CD4-positive, CD25-positive, alpha-beta regulatory T cell (primary cell): Measurements from ENCODE around the gene DCN. TPM values are rescaled to one million over a fixed set of nuclear protein-coding genes. Genes with fewer than 3 reads are reported as not detected.

ENCODE experiments used
- ATAC-seq, 2 donors: fragments of 150-1000 bp; cut with Tn5 transposase; one replicate each; pipeline ENCODE4 v1.10.0; 2021; ENCODE audit warnings: low read depth in 2 of 2, moderate number of reproducible peaks in 2 of 2, moderate library complexity in 1 of 2
- DNase-seq, 3 donors: peaks; one replicate each; pipeline versions ENCODE4 v3.0.0 to v3.0.0-alpha.2; 2012 to 2022; ENCODE audit warnings: mixed read lengths in 1 of 3
- H3K27ac ChIP-seq: one replicate; pipeline ENCODE4 v1.7.0; 2013; ENCODE audit warnings: mild to moderate bottlenecking, low read length; ENCODE audit not compliant: insufficient read depth, poor library complexity, severe bottlenecking
- H3K27me3 ChIP-seq: one replicate; pipeline ENCODE4 v1.7.0; 2013; ENCODE audit warnings: low read length; ENCODE audit not compliant: control insufficient read depth, insufficient read depth
- H3K36me3 ChIP-seq: one replicate; pipeline ENCODE4 v1.7.0; 2013; ENCODE audit warnings: mild to moderate bottlenecking, low read length, moderate library complexity; ENCODE audit not compliant: control insufficient read depth, insufficient read depth
- H3K4me1 ChIP-seq: 2 replicates; pipeline ENCODE4 v1.7.0; 2013; ENCODE audit warnings: mild to moderate bottlenecking, low read length; ENCODE audit not compliant: insufficient read depth, control insufficient read depth, poor library complexity, severe bottlenecking
- H3K4me3 ChIP-seq: one replicate; pipeline ENCODE4 v1.7.0; 2013; ENCODE audit warnings: low read depth, mild to moderate bottlenecking, low read length, moderate library complexity
- H3K9me3 ChIP-seq, 2 experiments: 1 replicate in 1 of 2; 2 replicates in 1 of 2; pipeline ENCODE4 v1.7.0; 2013; ENCODE audit warnings: low read length in 2 of 2, mild to moderate bottlenecking in 1 of 2, moderate library complexity in 1 of 2; ENCODE audit not compliant: control insufficient read depth in 2 of 2
- H3K27ac Mint-ChIP-seq, 3 donors: one replicate each; pipeline ENCODE4 v1.8.0; 2020 to 2022; ENCODE audit warnings: mild to moderate bottlenecking in 3 of 3, mixed read lengths in 3 of 3, moderate library complexity in 2 of 3
- H3K27me3 Mint-ChIP-seq: one replicate; pipeline ENCODE4 v1.8.0; 2022; ENCODE audit warnings: mild to moderate bottlenecking, mixed read lengths
- H3K36me3 Mint-ChIP-seq: one replicate; pipeline ENCODE4 v1.8.0; 2020; ENCODE audit warnings: mixed read lengths
- H3K4me1 Mint-ChIP-seq, 4 donors: one replicate each; pipeline ENCODE4 v1.8.0; 2020 to 2022; ENCODE audit warnings: mixed read lengths in 4 of 4, mild to moderate bottlenecking in 1 of 4
- H3K4me3 Mint-ChIP-seq, 4 donors: one replicate each; pipeline ENCODE4 v1.8.0; 2020 to 2022; ENCODE audit warnings: mild to moderate bottlenecking in 4 of 4, mixed read lengths in 4 of 4, moderate library complexity in 3 of 4
- H3K9me3 Mint-ChIP-seq, 7 donors: one replicate each; pipeline ENCODE4 v1.8.0; 2020 to 2022; ENCODE audit warnings: mixed read lengths in 7 of 7, mild to moderate bottlenecking in 3 of 7, moderate library complexity in 2 of 7
- polyA plus RNA-seq, 4 donors: library from polyadenylated mRNA; unstranded; fragments of 300-500 nt; fragmentation: Illumina TruSeq; gene quantifications; one replicate each; pipeline ENCODE4 v1.2.3, GENCODE V29; 2021
- total RNA-seq: library from RNA; stranded (reverse); gene quantifications from one replicate; pipeline ENCODE4 v1.2.3, GENCODE V29; 2022

The DCN gene
- total and polyA plus RNA-seq, 5 donors from 2014 or later, result not detected

GRCh38 chr12:91133871-91134270 is 48.7 kb downstream of the DCN start:
- no peaks in the 10 kb centered on the region for H3K36me3 Mint-ChIP-seq
- H3K9me3 Mint-ChIP-seq, result peaks cover 0 to 7% (median 0%) of the 10 kb centered on the region in 7 donors
- Histone ChIP-seq H3K4me3 (no peak overlapping the region), H3K36me3 (no peaks in the 10 kb centered on the region), H3K27ac (no peak overlapping the region), H3K9me3 (no peaks in the 10 kb centered on the region), H3K4me1 (no peaks in the 10 kb centered on the region), H3K27me3 (no peaks in the 10 kb centered on the region)
- no peak overlapping the region for H3K4me3 Mint-ChIP-seq
- DNase-seq (no peak), ATAC-seq (no peak)
- H3K4me1 Mint-ChIP-seq, result peaks cover 0 to 1% (median 0%) of the 10 kb centered on the region in 4 donors
- no peaks in the 10 kb centered on the region for H3K27me3 Mint-ChIP-seq
- no peak overlapping the region for H3K27ac Mint-ChIP-seq

- no peak overlapping the region for H3K27ac ChIP-seq
- Mint-ChIP-seq H3K27ac (no peak overlapping the region), H3K27me3 (no peaks in the 10 kb centered on the region), H3K4me3 (no peak overlapping the region), H3K9me3 (peaks cover 0 to 5% (median 0%) of the 10 kb centered on the region in 7 donors), H3K36me3 (no peaks in the 10 kb centered on the region), H3K4me1 (no peaks in the 10 kb centered on the region)
- DNase-seq (no peak), ATAC-seq (no peak)
- H3K27me3 ChIP-seq, result no peaks in the 10 kb centered on the region
- H3K9me3 ChIP-seq, result no peaks in the 10 kb centered on the region
- no peak overlapping the region for H3K4me3 ChIP-seq
- H3K36me3 ChIP-seq, result no peaks in the 10 kb centered on the region
- no peaks in the 10 kb centered on the region for H3K4me1 ChIP-seq
Measured at GRCh38 chr12:91129662-91130362, 52.8 kb downstream of the DCN start.

GRCh38 chr12:91127751-91128150 is 54.9 kb downstream of the DCN start:
- DNase-seq, result no peak
- Mint-ChIP-seq H3K27me3 (no peaks in the 10 kb centered on the region), H3K9me3 (peaks cover 0 to 5% (median 0%) of the 10 kb centered on the region in 7 donors), H3K27ac (no peak overlapping the region), H3K36me3 (no peaks in the 10 kb centered on the region), H3K4me3 (no peak overlapping the region), H3K4me1 (no peaks in the 10 kb centered on the region)
- H3K27ac ChIP-seq, result no peak overlapping the region
- no peaks in the 10 kb centered on the region for H3K4me1 ChIP-seq
- H3K27me3 ChIP-seq, result no peaks in the 10 kb centered on the region
- ATAC-seq, result no peak
- no peaks in the 10 kb centered on the region for H3K36me3 ChIP-seq
- H3K4me3 ChIP-seq, result no peak overlapping the region
- no peaks in the 10 kb centered on the region for H3K9me3 ChIP-seq

- ATAC-seq, result no peak
- Mint-ChIP-seq H3K9me3 (peaks cover 0 to 5% (median 0%) of the 10 kb centered on the region in 7 donors), H3K4me3 (no peak overlapping the region), H3K27ac (no peak overlapping the region), H3K27me3 (no peaks in the 10 kb centered on the region), H3K4me1 (no peaks in the 10 kb centered on the region), H3K36me3 (no peaks in the 10 kb centered on the region)
- no peaks in the 10 kb centered on the region for H3K27me3 ChIP-seq
- no peak overlapping the region for H3K4me3 ChIP-seq
- no peaks in the 10 kb centered on the region for H3K9me3 ChIP-seq
- no peak overlapping the region for H3K27ac ChIP-seq
- no peaks in the 10 kb centered on the region for H3K36me3 ChIP-seq
- DNase-seq, result no peak
- no peaks in the 10 kb centered on the region for H3K4me1 ChIP-seq
Measured at GRCh38 chr12:91127306-91127705, 55.3 kb downstream of the DCN start.

GRCh38 chr12:91126516-91126915 is 56.1 kb downstream of the DCN start:
- H3K4me3 ChIP-seq, result no peak overlapping the region
- Mint-ChIP-seq H3K27me3 (no peaks in the 10 kb centered on the region), H3K9me3 (peaks cover 0 to 5% (median 0%) of the 10 kb centered on the region in 7 donors), H3K4me3 (no peak overlapping the region), H3K36me3 (no peaks in the 10 kb centered on the region), H3K27ac (no peak overlapping the region), H3K4me1 (no peaks in the 10 kb centered on the region)
- H3K27ac ChIP-seq, result no peak overlapping the region
- no peaks in the 10 kb centered on the region for H3K27me3 ChIP-seq
- ATAC-seq (no peak), DNase-seq (no peak)
- no peaks in the 10 kb centered on the region for H3K36me3 ChIP-seq
- no peaks in the 10 kb centered on the region for H3K9me3 ChIP-seq
- H3K4me1 ChIP-seq, result no peaks in the 10 kb centered on the region

GRCh38 chr12:91123236-91123916 is 59.2 kb downstream of the DCN start:
- H3K36me3 ChIP-seq, result no peaks in the 10 kb centered on the region
- H3K9me3 ChIP-seq, result no peaks in the 10 kb centered on the region
- H3K4me3 ChIP-seq, result no peak overlapping the region
- DNase-seq (no peak), ATAC-seq (no peak)
- H3K4me1 ChIP-seq, result no peaks in the 10 kb centered on the region
- Mint-ChIP-seq H3K36me3 (no peaks in the 10 kb centered on the region), H3K27me3 (no peaks in the 10 kb centered on the region), H3K9me3 (peaks cover 0 to 5% (median 1%) of the 10 kb centered on the region in 7 donors), H3K4me1 (no peaks in the 10 kb centered on the region), H3K4me3 (no peak overlapping the region), H3K27ac (no peak overlapping the region)
- no peaks in the 10 kb centered on the region for H3K27me3 ChIP-seq
- no peak overlapping the region for H3K27ac ChIP-seq

- no peak for DNase-seq
- Mint-ChIP-seq H3K9me3 (peaks cover 0 to 1% (median 0%) of the 10 kb centered on the region in 7 donors), H3K27me3 (no peaks in the 10 kb centered on the region), H3K4me3 (no peak overlapping the region), H3K36me3 (no peaks in the 10 kb centered on the region), H3K4me1 (no peaks in the 10 kb centered on the region), H3K27ac (no peak overlapping the region)
- Histone ChIP-seq H3K36me3 (no peaks in the 10 kb centered on the region), H3K9me3 (no peaks in the 10 kb centered on the region), H3K27ac (no peak overlapping the region), H3K27me3 (no peaks in the 10 kb centered on the region), H3K4me3 (no peak overlapping the region), H3K4me1 (no peaks in the 10 kb centered on the region)
- no peak for ATAC-seq
Measured at GRCh38 chr12:91120781-91121180, 61.8 kb downstream of the DCN start.

- Histone ChIP-seq H3K4me1 (no peaks in the 10 kb centered on the region), H3K27ac (no peak overlapping the region), H3K4me3 (no peak overlapping the region), H3K27me3 (no peaks in the 10 kb centered on the region), H3K36me3 (no peaks in the 10 kb centered on the region), H3K9me3 (no peaks in the 10 kb centered on the region)
- no peaks in the 10 kb centered on the region for H3K27me3 Mint-ChIP-seq
- no peak for ATAC-seq
- no peak for DNase-seq
- H3K9me3 Mint-ChIP-seq, result peaks cover 0 to 1% (median 0%) of the 10 kb centered on the region in 7 donors
- no peak overlapping the region for H3K27ac Mint-ChIP-seq
- H3K4me1 Mint-ChIP-seq, result no peaks in the 10 kb centered on the region
- no peaks in the 10 kb centered on the region for H3K36me3 Mint-ChIP-seq
- no peak overlapping the region for H3K4me3 Mint-ChIP-seq
Measured at GRCh38 chr12:91119089-91119488, 63.5 kb downstream of the DCN start.
